GM10266 (cell line): ENCODE measurements around the gene LYAR.
"Not testable (repeated sequence)": the region's sequence is repeated elsewhere in the genome, so short reads cannot be mapped to it uniquely, and the experiment has no call there.

Source experiments
- DNase-seq: peaks from one replicate; pipeline ENCODE4 v3.0.0; 2012; ENCODE audit errors: extremely low spot score
- TF ChIP-seq, protein P1 (sequence below): IDR thresholded peaks from 2 replicates; pipeline ENCODE4 v1.5.1; 2012; ENCODE audit warnings: mild to moderate bottlenecking, low read depth; ENCODE audit not compliant: control insufficient read depth, insufficient read depth; ENCODE audit errors: missing control alignments

LYAR gene

GRCh38 chr4:4267981-4268380 is 22.0 kb downstream of the LYAR start:
- no peak for DNase-seq
- TF ChIP-seq, protein P1, sequence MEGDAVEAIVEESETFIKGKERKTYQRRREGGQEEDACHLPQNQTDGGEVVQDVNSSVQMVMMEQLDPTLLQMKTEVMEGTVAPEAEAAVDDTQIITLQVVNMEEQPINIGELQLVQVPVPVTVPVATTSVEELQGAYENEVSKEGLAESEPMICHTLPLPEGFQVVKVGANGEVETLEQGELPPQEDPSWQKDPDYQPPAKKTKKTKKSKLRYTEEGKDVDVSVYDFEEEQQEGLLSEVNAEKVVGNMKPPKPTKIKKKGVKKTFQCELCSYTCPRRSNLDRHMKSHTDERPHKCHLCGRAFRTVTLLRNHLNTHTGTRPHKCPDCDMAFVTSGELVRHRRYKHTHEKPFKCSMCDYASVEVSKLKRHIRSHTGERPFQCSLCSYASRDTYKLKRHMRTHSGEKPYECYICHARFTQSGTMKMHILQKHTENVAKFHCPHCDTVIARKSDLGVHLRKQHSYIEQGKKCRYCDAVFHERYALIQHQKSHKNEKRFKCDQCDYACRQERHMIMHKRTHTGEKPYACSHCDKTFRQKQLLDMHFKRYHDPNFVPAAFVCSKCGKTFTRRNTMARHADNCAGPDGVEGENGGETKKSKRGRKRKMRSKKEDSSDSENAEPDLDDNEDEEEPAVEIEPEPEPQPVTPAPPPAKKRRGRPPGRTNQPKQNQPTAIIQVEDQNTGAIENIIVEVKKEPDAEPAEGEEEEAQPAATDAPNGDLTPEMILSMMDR, result no peak

- peak; percentile 41 for DNase-seq
- TF ChIP-seq, protein P1, result no peak
Observed at GRCh38 chr4:4260185-4260751, 29.7 kb downstream of the LYAR start.

- TF ChIP-seq, protein P1, result no peak
- no peak for DNase-seq
Observed at GRCh38 chr4:4259484-4260100, 30.4 kb downstream of the LYAR start.

DNA sequence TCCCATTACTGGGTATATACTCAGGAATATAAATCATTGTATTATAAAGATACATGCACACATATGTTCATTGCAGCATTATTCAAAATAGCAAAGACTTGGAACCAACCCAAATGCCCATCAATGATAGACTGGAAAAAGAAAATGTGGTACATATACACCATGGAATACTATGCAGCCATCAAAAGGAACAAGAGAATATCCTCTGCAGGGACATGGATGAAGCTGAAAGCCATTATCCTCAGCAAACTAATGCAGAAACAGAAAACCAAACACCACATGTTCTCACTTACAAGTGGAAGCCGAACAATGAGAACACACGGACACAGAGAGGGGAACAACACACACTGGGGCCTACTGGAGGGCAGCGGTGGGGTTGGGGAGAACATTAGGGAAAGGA is 32.2 kb downstream of the LYAR start:
- not testable (repeated sequence) for DNase-seq

DNA sequence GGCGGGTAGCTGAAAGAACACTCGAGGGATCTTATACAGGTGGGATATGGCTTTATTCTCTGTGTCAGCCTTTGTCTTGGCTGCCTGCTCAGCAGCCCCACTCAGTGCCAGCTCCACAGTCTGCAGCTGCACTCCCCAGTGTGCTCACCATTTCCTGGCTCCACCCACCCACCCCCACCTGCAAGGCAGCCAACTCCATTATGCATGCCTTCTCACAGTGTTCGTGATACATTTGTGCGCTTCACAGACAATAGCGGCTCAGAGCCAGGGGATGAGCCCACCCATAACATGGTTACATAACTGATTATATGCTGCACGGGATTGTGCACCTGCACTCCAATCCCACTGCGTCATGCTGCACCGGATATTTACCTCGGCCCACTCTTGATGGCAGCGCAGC is 33.2 kb downstream of the LYAR start:
- TF ChIP-seq, protein P1, result no peak
- no peak for DNase-seq

GRCh38 chr4:4254666-4255065 is 35.3 kb downstream of the LYAR start:
- TF ChIP-seq, protein P1, result no peak
- no peak for DNase-seq

DNA sequence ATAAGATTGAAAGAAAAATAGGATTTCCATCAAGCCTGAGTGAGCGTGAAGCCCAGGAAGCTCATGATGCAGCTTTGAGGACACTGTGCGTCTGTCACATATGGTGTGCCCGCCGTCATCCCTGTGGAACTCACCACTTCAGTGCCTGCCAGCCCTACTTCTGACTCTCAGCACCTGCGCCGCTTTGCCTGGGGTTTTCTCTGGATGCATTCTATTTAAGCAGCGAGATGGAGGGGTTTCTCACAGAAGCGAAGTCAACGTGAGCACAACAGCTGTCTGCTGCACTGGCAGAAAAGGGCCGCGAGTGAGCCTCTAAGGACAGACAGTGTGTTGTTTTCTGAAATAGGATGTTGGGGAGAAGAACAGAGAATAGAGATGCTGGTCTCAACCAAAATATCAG is 35.8 kb downstream of the LYAR start:
- no peak for DNase-seq
- TF ChIP-seq, protein P1, result no peak

DNA sequence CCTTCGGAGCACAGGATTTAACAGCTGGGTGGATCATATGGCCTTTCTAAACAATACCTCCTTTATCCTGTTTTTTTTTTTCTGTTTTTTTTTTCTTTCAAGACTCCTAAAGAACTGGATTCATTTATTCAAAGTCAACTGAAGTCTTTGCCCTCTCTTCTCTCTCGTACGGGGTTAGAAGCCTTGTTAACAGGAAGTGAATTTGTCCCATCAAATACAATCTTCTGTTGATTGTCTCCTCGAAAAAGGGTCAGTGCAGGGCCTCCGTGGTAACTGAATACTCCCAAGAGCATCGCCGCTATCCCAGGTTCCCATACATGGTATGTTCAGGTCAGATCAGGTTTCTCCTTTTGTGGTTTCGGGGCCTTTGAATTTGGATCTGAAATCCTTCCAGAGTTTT is 40.1 kb downstream of the LYAR start:
- TF ChIP-seq, protein P1, result no peak
- no peak for DNase-seq

GRCh38 chr4:4249342-4249741 is 40.6 kb downstream of the LYAR start:
- DNase-seq, result not testable (repeated sequence)
